Natural killer cell (primary cell): ENCODE data around the gene BPIFA3. TPM values are rescaled to one million over a fixed set of nuclear protein-coding genes. Genes with fewer than 3 reads are reported as not detected.

Experiments used
- ATAC-seq, 3 donors: fragments of 150-1000 bp in 2 of 3; fragments of 200-7000 bp in 1 of 3; cut with Tn5 transposase; 1 replicate in 1 of 3; 2 replicates in 2 of 3; pipeline ENCODE4 v1.10.0; 2021; ENCODE audit warnings: mild to moderate bottlenecking in 2 of 3, moderate library complexity in 2 of 3
- DNase-seq, 2 donors: peaks; one replicate each; pipeline versions ENCODE4 v3.0.0 to v3.0.0-alpha.2; 2013 to 2021; ENCODE audit warnings: mixed read lengths in 1 of 2
- H3K27ac ChIP-seq: one replicate; pipeline ENCODE4 v1.5.1; 2013; ENCODE audit warnings: mild to moderate bottlenecking, low read length
- H3K27me3 ChIP-seq: one replicate; pipeline ENCODE4 v1.6.1; 2013; ENCODE audit warnings: low read length; ENCODE audit not compliant: control insufficient read depth, insufficient read depth
- H3K36me3 ChIP-seq: one replicate; pipeline ENCODE4 v1.6.1; 2013; ENCODE audit warnings: low read length; ENCODE audit not compliant: control insufficient read depth, insufficient read depth
- H3K4me1 ChIP-seq: one replicate; pipeline ENCODE4 v1.6.1; 2013; ENCODE audit warnings: low read length; ENCODE audit not compliant: control insufficient read depth, insufficient read depth
- H3K4me3 ChIP-seq: one replicate; pipeline ENCODE4 v1.5.1; 2013; ENCODE audit warnings: low read length
- H3K9me3 ChIP-seq: one replicate; pipeline ENCODE4 v1.6.1; 2013; ENCODE audit warnings: low read length; ENCODE audit not compliant: control insufficient read depth, insufficient read depth
- H3K27ac Mint-ChIP-seq, 2 donors: one replicate each; pipeline ENCODE4 v1.8.0; 2022; ENCODE audit warnings: mild to moderate bottlenecking in 2 of 2, mixed read lengths in 2 of 2, moderate library complexity in 1 of 2
- H3K27me3 Mint-ChIP-seq, 2 donors: one replicate each; pipeline ENCODE4 v1.8.0; 2022; ENCODE audit warnings: low read depth in 2 of 2, mixed read lengths in 2 of 2
- H3K36me3 Mint-ChIP-seq: one replicate; pipeline ENCODE4 v1.8.0; 2022; ENCODE audit warnings: mixed read lengths
- H3K4me1 Mint-ChIP-seq, 2 donors: one replicate each; pipeline ENCODE4 v1.8.0; 2022; ENCODE audit warnings: mixed read lengths in 2 of 2
- H3K4me3 Mint-ChIP-seq: one replicate; pipeline ENCODE4 v1.8.0; 2022; ENCODE audit warnings: mild to moderate bottlenecking, moderate library complexity, mixed read lengths
- H3K9me3 Mint-ChIP-seq, 2 donors: one replicate each; pipeline ENCODE4 v1.8.0; 2022; ENCODE audit warnings: mixed read lengths in 2 of 2
- CTCF ChIP-seq: fragments of 200-600 bp; IDR thresholded peaks from one replicate; pipeline ENCODE4 v1.8.0; 2022; ENCODE audit warnings: antibody characterized with exemption
- WGBS: methylation state at CpG from one replicate; pipeline ENCODE4 v1.1.7; 2013; ENCODE audit warnings: missing lambda C conversion rate; ENCODE audit not compliant: insufficient coverage; 5-methylcytosine and 5-hydroxymethylcytosine counted together
- intact Hi-C: fragments of 100-400 bp; cut with micrococcal nuclease; formaldehyde crosslinking; loops from one replicate; pipeline ENCODE4 v1.14.2; 2022
- total RNA-seq, 4 donors: library from RNA; stranded (reverse); fragments of 120-200 nt in 1 of 4; gene quantifications; one replicate each; pipeline versions ENCODE4 v1.2.3 to v1.2.4, GENCODE V29; 2013 to 2022

Gene BPIFA3
- total RNA-seq, 3 donors from 2014 or later (not counting 1 experiment from before 2014, with no cell fraction given) = not detected

- no peaks in the 10 kb centered on the region for H3K9me3 Mint-ChIP-seq
- no peaks in the 10 kb centered on the region for H3K27me3 ChIP-seq
- ATAC-seq = no peak
- H3K27ac Mint-ChIP-seq = no peak overlapping the region
- H3K36me3 ChIP-seq = no peaks in the 10 kb centered on the region
- 77% methylated on average over 3 of the region's 4 CpGs for WGBS
- no peaks in the 10 kb centered on the region for H3K36me3 Mint-ChIP-seq
- no peak overlapping the region for H3K4me3 Mint-ChIP-seq
- no peak overlapping the region for H3K27ac ChIP-seq
- H3K4me1 Mint-ChIP-seq = no peaks in the 10 kb centered on the region
- H3K27me3 Mint-ChIP-seq = peaks cover 3 to 17% of the 10 kb centered on the region in 2 donors
- intact Hi-C loops = no loop called here
- DNase-seq = no peak
- H3K4me3 ChIP-seq = no peak overlapping the region
- H3K9me3 ChIP-seq = no peaks in the 10 kb centered on the region
- TF ChIP-seq CTCF = no peak
- no peaks in the 10 kb centered on the region for H3K4me1 ChIP-seq
Observed at GRCh38 chr20:33187491-33187890, 29.7 kb upstream of the BPIFA3 start.

- Mint-ChIP-seq H3K27me3 (peaks cover 3 to 17% of the 10 kb centered on the region in 2 donors), H3K4me3 (no peak overlapping the region)
- 86% methylated on average over 9 of the region's 9 CpGs for WGBS
Observed at GRCh38 chr20:33188421-33188820, 28.7 kb upstream of the BPIFA3 start.

GRCh38 chr20:33191484-33191883 is 25.7 kb upstream of the BPIFA3 start:
- ATAC-seq (no peak), DNase-seq (no peak)
- Histone ChIP-seq H3K9me3 (no peaks in the 10 kb centered on the region), H3K4me1 (no peaks in the 10 kb centered on the region), H3K36me3 (no peaks in the 10 kb centered on the region), H3K27me3 (no peaks in the 10 kb centered on the region), H3K4me3 (no peak overlapping the region), H3K27ac (no peak overlapping the region)
- Mint-ChIP-seq H3K4me3 (no peak overlapping the region), H3K9me3 (no peaks in the 10 kb centered on the region), H3K4me1 (no peaks in the 10 kb centered on the region), H3K36me3 (no peaks in the 10 kb centered on the region), H3K27ac (no peak overlapping the region), H3K27me3 (peaks cover 3 to 28% of the 10 kb centered on the region in 2 donors)
- no peak for TF ChIP-seq CTCF
- 48% methylated on average over 2 of the region's 3 CpGs for WGBS
- intact Hi-C loops = no loop called here

More at GRCh38 chr20:33188421-33188820, 28.7 kb upstream of the BPIFA3 start:
- TF ChIP-seq CTCF = no peak
- Histone ChIP-seq H3K36me3 (no peaks in the 10 kb centered on the region), H3K9me3 (no peaks in the 10 kb centered on the region), H3K4me3 (no peak overlapping the region), H3K27me3 (no peaks in the 10 kb centered on the region), H3K4me1 (no peaks in the 10 kb centered on the region), H3K27ac (no peak overlapping the region)
- DNase-seq (no peak), ATAC-seq (no peak)
- no peaks in the 10 kb centered on the region for H3K4me1 Mint-ChIP-seq
- H3K27ac Mint-ChIP-seq = no peak overlapping the region
- H3K9me3 Mint-ChIP-seq = no peaks in the 10 kb centered on the region
- intact Hi-C loops = no loop called here
- no peaks in the 10 kb centered on the region for H3K36me3 Mint-ChIP-seq

- Histone ChIP-seq H3K4me3 (no peak overlapping the region), H3K4me1 (no peaks in the 10 kb centered on the region), H3K9me3 (no peaks in the 10 kb centered on the region), H3K27ac (no peak overlapping the region), H3K36me3 (no peaks in the 10 kb centered on the region), H3K27me3 (no peaks in the 10 kb centered on the region)
- H3K4me3 Mint-ChIP-seq = no peak overlapping the region
- H3K36me3 Mint-ChIP-seq = no peaks in the 10 kb centered on the region
- no peaks in the 10 kb centered on the region for H3K9me3 Mint-ChIP-seq
- no peak for TF ChIP-seq CTCF
- intact Hi-C loops = no loop called here
- peaks cover 3 to 28% of the 10 kb centered on the region in 2 donors for H3K27me3 Mint-ChIP-seq
- no peaks in the 10 kb centered on the region for H3K4me1 Mint-ChIP-seq
- ATAC-seq = no peak
- WGBS = 100% methylated on average over 1 of the region's 1 CpG
- no peak for DNase-seq
- H3K27ac Mint-ChIP-seq = no peak overlapping the region
Observed at GRCh38 chr20:33191955-33192354, 25.2 kb upstream of the BPIFA3 start.
